ENCODE results near the gene CPA4. TPM values are rescaled to one million over a fixed set of nuclear protein-coding genes. Genes with fewer than 3 reads are reported as not detected.

Gene CPA4
- total RNA-seq, 1 experiment from 2014 or later, result 3.1 TPM

GRCh38 chr7:130351791-130352090 lies 58.8 kb downstream of the CPA4 start:
- Histone ChIP-seq H3K36me3 (ENCODE audit: control insufficient read depth, insufficient read depth, low read length) (no peaks in the 10 kb centered on the region), H3K4me1 (ENCODE audit: control insufficient read depth, insufficient read depth, low read length) (peaks cover 11% of the 10 kb centered on the region), H3K27ac (ENCODE audit: low read length) (no peak overlapping the region), H3K27me3 (ENCODE audit: control insufficient read depth, insufficient read depth, low read length) (no peaks in the 10 kb centered on the region), H3K4me3 (ENCODE audit: low read depth in 2 of 2, low read length in 2 of 2) (no peak overlapping the region), H3K9me3 (ENCODE audit: control insufficient read depth, insufficient read depth, low read depth, low read length) (no peaks in the 10 kb centered on the region)
- BruUV-seq (replicated peaks), result no TSS peak
- ChIA-PET CTCF (no interaction called here), POLR2A (no interaction called here)
- TF ChIP-seq, protein P1, sequence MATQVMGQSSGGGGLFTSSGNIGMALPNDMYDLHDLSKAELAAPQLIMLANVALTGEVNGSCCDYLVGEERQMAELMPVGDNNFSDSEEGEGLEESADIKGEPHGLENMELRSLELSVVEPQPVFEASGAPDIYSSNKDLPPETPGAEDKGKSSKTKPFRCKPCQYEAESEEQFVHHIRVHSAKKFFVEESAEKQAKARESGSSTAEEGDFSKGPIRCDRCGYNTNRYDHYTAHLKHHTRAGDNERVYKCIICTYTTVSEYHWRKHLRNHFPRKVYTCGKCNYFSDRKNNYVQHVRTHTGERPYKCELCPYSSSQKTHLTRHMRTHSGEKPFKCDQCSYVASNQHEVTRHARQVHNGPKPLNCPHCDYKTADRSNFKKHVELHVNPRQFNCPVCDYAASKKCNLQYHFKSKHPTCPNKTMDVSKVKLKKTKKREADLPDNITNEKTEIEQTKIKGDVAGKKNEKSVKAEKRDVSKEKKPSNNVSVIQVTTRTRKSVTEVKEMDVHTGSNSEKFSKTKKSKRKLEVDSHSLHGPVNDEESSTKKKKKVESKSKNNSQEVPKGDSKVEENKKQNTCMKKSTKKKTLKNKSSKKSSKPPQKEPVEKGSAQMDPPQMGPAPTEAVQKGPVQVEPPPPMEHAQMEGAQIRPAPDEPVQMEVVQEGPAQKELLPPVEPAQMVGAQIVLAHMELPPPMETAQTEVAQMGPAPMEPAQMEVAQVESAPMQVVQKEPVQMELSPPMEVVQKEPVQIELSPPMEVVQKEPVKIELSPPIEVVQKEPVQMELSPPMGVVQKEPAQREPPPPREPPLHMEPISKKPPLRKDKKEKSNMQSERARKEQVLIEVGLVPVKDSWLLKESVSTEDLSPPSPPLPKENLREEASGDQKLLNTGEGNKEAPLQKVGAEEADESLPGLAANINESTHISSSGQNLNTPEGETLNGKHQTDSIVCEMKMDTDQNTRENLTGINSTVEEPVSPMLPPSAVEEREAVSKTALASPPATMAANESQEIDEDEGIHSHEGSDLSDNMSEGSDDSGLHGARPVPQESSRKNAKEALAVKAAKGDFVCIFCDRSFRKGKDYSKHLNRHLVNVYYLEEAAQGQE (IDR thresholded peaks at IDR 0.05; ENCODE audit: insufficient read depth in 1 of 2, low read depth in 2 of 2, low read length in 1 of 2), result no peak
- TF ChIP-seq, protein P2, sequence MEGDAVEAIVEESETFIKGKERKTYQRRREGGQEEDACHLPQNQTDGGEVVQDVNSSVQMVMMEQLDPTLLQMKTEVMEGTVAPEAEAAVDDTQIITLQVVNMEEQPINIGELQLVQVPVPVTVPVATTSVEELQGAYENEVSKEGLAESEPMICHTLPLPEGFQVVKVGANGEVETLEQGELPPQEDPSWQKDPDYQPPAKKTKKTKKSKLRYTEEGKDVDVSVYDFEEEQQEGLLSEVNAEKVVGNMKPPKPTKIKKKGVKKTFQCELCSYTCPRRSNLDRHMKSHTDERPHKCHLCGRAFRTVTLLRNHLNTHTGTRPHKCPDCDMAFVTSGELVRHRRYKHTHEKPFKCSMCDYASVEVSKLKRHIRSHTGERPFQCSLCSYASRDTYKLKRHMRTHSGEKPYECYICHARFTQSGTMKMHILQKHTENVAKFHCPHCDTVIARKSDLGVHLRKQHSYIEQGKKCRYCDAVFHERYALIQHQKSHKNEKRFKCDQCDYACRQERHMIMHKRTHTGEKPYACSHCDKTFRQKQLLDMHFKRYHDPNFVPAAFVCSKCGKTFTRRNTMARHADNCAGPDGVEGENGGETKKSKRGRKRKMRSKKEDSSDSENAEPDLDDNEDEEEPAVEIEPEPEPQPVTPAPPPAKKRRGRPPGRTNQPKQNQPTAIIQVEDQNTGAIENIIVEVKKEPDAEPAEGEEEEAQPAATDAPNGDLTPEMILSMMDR (IDR thresholded peaks at IDR 0.05), result no peak
- TF ChIP-seq SIN3A (IDR thresholded peaks at IDR 0.05; ENCODE audit: borderline replicate concordance, insufficient read depth, low read depth, low read length) (no peak), TCF7L2 (IDR thresholded peaks at IDR 0.05; ENCODE audit: low read depth, low read length) (no peak), POLR2AphosphoS5 (IDR thresholded peaks at IDR 0.05; ENCODE audit: low read depth, low read length) (no peak)
- in situ Hi-C loops (cut with HindIII; ENCODE audit: low pct_unique_long_range_greater_than_20kb, low sequenced_read_pairs), result no loop called here
- ATAC-seq, result no peak
- intact Hi-C loops (cut with micrococcal nuclease; ENCODE audit: unreplicated experiment), result no loop called here
- DNase-seq (ENCODE audit: low read depth, low spot score), result no peak

- Histone ChIP-seq H3K4me3 (ENCODE audit: low read depth in 2 of 2, low read length in 2 of 2) (no peak overlapping the region), H3K4me1 (ENCODE audit: control insufficient read depth, insufficient read depth, low read length) (peaks cover 15% of the 10 kb centered on the region), H3K27ac (ENCODE audit: low read length) (no peak overlapping the region), H3K36me3 (ENCODE audit: control insufficient read depth, insufficient read depth, low read length) (no peaks in the 10 kb centered on the region), H3K9me3 (ENCODE audit: control insufficient read depth, insufficient read depth, low read depth, low read length) (no peaks in the 10 kb centered on the region), H3K27me3 (ENCODE audit: control insufficient read depth, insufficient read depth, low read length) (no peaks in the 10 kb centered on the region)
- no TSS peak for BruUV-seq (replicated peaks)
- TF ChIP-seq, protein P2 (IDR thresholded peaks at IDR 0.05), result no peak
- no peak for TF ChIP-seq TCF7L2 (IDR thresholded peaks at IDR 0.05; ENCODE audit: low read depth, low read length)
- no peak for TF ChIP-seq POLR2AphosphoS5 (IDR thresholded peaks at IDR 0.05; ENCODE audit: low read depth, low read length)
- TF ChIP-seq, protein P1 (IDR thresholded peaks at IDR 0.05; ENCODE audit: insufficient read depth in 1 of 2, low read depth in 2 of 2, low read length in 1 of 2), result no peak
- TF ChIP-seq SIN3A (IDR thresholded peaks at IDR 0.05; ENCODE audit: borderline replicate concordance, insufficient read depth, low read depth, low read length), result no peak
- POLR2A ChIA-PET, result interaction anchor here (0.7 kb wide), 1 partner anchor 118 kb away, joined by 4 read pairs; no protein-coding TSS in a partner anchor
- no peak for ATAC-seq
- CTCF ChIA-PET, result no interaction called here
- in situ Hi-C loops (cut with HindIII; ENCODE audit: low pct_unique_long_range_greater_than_20kb, low sequenced_read_pairs), result no loop called here
- no peak for DNase-seq (ENCODE audit: low read depth, low spot score)
- intact Hi-C loops (cut with micrococcal nuclease; ENCODE audit: unreplicated experiment), result no loop called here
Observed at GRCh38 chr7:130352194-130353074, 59.5 kb downstream of the CPA4 start.
